NCI-H1436 (cell line): ENCODE results near the gene TNFRSF6B.
"Not testable (repeated sequence)": the region's sequence is repeated elsewhere in the genome, so short reads cannot be mapped to it uniquely, and the experiment has no call there.

Source experiments
- DNase-seq: peaks from one replicate; lab custom pipeline; 2025; lab: John Stamatoyannopoulos, UW

The TNFRSF6B gene

DNA sequence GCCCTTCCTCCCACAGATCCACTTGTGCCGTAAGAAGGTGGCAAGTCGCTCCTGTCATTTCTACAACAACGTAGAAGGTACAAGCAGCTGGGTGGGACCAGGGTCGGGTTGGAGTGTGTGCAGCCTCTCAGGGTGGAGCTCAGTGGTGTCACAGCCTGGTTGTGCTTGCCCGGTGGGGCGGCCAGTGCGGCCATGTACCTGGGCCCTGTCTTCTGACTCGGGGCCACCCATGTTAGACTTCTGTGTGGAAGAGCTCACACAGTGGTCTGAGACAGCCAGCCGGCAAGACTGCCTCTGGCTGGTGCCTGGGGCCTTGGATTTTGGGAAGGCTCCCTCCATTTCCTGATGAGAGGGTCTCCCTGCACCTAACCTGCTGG is 33.7 kb upstream of the TNFRSF6B start:
- no peak for DNase-seq

DNA sequence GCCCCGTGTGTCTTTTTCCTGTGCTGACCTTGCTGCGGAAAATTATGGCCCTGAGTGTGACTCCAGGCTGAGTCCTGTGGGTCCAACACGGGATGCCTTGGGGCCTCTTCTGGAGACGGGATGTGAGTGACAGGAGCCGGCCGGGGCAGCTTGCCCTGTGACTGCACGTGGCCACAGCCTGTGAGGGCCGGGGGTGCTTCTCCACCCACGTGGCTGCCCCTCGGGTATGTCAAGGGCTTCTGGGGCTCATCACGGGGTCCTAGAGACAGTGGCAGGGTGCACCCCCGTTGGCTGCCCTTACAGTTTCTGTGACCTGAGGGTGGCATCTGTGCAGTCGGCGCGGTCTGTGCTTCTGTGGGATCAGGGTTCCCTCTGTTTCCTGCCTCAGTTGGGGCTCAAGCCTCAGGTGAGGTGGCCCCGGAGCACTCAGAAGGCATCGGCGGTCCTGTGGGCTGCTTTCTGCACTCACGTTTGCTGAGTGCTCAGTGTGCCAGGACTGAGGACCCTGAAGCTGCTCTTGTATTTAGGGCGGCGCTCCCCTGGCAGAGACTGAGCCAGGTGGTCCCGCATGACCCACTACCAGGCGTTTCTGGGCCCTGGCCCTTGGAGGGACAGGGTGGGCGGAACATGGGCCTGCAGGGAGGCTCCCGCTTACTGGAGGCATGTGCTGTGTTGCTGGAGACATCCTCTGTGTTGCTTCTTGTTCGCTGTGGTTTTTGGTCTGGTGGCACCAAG is 33.0 kb upstream of the TNFRSF6B start:
- no peak for DNase-seq

DNA sequence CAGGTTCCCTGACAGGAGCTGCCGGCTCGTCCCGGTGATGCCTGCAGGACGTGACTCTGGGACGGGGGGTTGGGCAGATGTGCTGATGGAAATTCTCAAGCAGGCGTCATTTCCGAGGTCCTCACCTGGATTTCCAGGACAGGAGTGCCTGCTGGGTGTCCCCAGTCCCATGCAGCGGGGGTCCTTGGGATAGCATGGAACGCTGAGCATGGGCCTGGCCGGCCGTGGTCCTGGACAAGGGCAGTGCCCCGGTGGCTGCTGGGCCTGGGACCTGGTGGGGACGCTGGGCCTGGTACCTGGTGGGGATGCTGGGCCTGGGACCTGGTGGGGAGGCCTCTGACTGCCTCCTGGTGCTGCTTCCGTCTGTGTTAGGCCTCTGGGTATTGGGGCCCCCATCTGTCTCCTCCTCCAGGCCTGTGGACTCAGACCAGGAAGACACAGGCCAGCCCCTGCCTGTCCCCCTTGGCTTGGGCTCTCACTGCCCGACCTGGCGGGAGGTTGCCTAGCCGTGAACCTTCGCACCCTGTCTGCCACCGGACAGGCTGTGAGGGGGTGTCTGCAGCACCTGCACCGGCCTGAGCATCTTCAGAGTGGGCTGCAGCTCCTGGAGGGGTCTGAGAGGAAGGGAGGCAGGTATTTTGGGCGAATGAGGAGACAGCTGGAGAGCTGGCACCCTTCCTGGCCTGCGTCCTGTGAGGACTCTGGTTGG is 32.2 kb upstream of the TNFRSF6B start:
- DNase-seq = no peak

DNA sequence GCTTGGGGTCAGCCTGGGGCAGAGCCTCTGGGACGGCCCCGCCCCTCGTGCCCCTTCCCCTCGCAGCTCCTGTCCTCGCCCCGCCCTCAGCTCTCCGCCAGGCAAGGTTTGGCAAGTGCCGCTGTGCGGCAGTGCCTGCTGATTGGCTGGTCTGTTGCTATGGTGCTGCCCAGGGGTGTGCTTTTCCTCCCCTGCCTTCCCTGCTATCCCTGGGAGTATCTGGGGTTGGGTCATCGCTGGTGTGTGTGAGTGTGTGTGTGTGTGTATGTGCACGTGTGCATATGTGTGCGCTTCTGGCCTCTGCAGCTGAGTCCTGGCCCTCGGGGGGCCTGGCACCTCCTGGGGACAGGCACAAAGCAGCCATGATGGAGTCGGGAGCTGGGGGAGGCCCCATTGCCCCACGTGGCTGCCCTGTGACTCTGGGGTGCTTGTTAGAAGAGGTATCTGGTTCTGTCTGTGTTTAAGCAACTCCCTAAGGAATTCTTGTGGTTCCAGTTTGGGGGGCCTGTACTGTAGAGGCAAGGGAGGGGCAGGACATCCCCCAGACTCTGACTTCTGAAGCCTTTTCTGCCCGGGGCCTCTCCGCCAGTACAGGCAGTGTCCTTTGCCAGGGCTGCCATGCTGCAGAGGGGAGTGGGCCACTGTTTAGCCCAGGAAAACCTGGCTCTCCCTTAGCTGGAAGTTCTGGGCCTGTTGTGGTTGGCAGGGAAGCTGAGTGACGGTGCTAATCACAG is 31.4 kb upstream of the TNFRSF6B start:
- no peak for DNase-seq

DNA sequence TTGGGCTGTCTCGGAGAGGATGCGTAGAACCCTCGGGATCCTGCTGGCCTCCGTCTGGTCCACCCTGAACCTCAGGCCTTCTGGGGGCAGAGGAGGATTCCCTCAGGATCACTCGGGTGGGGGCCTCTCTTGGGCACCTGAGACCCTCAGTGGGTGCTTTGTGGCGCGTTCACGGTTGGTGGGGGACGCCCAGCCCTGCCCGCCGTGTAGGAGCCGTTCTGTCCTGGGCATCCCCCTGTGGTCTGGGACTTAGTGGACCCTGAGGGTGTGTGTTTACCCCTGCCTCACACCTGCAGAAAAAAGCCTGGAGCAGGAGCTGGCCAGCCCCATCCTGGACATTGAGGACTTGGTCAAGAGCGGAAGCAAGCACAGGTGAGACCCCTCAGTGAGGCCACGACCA is 30.7 kb upstream of the TNFRSF6B start:
- DNase-seq = no peak

DNA sequence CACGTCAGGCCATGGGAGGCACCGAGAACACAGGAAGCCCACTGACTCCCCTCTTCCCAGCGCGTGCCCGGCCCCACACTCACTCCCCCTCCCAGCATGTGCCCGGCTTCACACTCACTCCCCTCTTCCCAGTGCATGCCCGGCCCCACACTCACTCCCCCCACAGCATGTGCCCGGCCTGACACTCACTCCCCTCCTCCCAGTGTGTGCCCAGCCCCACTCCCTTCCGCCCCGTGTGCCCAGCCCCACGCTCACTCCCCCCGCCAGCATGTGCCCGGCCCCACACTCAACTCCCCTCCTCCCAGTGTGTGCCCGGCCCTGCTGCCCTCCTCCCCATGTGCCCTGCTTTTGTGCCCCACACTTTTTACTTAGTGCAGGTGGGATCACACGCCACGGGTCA is 28.6 kb upstream of the TNFRSF6B start:
- no peak for DNase-seq

DNA sequence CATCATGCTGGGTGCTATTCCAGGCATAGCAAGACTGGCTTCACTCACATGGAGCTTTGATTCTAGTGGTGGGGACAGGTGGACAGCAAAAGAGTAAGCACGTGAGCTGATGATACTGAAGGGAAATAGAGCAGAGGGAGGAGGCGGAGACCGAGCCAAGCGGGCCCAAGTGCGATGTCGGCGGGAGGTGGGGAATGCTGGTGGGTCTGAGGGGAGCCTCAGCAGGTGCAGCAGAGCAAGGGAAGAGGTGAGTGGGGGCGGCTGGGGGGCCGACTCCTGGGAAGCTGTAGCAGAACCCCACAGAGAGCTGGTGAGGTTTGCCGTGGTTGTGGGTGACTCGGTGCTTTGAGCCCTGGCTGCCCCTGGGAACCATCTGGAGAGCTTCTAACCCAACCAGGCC is 28.1 kb upstream of the TNFRSF6B start:
- no peak for DNase-seq

DNA sequence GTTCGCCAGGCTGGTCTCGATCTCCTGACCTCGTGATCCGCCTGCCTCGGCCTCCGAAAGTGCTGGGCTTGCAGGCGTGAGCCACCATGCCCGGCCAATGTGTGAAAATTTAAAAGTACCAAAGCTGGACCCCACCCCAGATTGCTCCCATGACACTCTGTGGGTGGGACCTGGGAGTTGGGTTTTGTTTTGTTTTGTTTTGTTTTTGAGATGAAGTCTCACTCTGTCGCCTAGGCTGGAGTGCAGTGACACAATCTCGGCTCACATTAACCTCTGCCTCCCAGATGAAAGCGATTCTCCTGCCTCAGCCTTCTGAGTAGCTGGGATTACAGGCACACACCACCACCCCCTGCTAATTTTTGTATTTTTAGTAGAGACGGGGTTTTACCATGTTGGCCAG is 24.8 kb upstream of the TNFRSF6B start:
- DNase-seq = not testable (repeated sequence)

DNA sequence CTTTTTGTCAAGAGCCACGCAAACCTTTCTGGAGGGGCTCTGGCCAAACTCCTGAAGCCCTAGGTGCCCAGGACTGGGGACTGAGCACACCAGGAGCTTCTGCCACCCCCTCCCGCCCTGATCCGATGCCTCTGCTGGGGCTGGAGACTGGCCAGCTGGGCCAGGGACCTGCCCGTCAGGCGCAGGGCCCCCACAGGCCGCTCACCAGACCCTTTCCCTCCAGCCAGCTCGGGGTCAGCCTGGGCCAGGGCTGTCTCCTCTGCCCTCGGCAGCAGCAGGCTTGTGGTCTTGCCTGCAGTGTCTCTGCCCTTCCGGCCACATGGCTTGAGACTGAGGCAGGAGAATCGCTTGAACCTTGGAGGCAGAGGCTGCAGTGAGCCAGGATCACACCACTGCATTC is 23.8 kb upstream of the TNFRSF6B start:
- no peak for DNase-seq

DNA sequence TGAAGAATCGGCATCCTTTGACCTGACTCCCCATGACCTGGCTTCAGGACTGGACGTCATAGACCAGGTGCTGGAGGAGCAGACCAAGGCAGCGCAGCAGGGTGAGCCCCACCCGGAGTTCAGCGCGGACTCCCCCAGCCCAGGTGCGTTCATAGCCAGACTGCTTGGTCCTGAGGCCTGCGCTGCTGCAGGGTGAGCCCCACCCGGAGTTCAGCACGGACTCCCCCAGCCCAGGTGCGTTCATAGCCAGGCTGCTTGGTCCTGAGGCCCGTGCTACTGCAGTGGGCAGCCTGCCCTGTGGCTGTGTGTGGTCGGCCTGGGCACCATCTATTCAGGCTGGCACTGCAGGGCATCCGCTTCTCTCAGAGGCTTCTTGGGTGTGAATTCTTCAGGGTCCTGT is 22.5 kb upstream of the TNFRSF6B start:
- DNase-seq = no peak

DNA sequence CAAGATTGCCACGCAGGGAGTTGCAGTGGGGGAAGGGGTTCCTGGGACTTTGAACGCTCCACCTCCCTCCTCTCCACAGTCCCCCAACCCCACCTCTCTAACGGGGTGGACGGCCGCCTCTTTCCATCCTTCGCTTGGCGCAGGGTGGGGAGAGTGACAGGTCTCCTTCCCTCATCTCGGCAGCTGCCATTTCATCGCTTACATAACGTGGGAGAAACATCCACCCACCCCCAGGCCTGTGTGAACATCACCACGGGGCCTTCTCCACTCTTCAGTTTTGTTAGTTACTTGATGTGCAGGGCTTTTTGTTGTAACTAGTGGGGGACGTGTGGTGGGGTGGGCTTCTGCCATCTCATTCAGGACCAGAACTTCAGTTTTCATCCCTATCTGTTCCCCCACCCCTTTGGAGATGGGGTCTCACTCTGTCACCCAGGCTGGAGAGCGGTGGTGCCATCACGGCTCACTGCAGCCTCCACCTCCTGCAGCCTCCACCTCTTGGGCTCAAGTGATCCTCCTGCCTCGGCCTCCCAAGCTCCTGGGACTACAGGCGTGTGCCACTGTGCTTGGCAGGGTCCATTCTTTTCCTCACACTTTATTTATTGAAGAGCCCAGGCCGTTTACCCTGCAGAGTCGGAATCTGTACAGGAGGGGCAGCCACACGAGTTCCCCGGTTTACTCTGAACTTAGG is 20.6 kb upstream of the TNFRSF6B start:
- no peak for DNase-seq

DNA sequence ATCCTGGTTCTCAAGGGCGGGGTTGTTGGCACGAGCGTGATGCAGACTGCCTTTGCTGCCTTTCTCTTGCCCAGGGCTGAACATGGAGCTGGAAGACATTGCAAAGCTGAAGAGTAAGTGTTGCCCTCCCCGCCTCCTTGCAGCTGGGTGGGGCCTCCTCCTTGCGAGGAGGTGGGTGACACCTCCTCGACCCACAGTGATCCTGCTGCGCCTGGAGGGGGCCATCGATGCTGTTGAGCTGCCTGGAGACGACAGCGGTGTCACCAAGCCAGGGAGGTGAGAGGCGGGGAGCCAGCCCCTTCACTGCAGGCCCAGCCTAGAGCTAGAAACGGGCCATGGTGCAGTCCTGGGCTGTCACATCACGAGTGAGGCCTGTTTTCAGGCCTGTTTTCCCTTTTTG is 18.4 kb upstream of the TNFRSF6B start:
- DNase-seq = no peak

DNA sequence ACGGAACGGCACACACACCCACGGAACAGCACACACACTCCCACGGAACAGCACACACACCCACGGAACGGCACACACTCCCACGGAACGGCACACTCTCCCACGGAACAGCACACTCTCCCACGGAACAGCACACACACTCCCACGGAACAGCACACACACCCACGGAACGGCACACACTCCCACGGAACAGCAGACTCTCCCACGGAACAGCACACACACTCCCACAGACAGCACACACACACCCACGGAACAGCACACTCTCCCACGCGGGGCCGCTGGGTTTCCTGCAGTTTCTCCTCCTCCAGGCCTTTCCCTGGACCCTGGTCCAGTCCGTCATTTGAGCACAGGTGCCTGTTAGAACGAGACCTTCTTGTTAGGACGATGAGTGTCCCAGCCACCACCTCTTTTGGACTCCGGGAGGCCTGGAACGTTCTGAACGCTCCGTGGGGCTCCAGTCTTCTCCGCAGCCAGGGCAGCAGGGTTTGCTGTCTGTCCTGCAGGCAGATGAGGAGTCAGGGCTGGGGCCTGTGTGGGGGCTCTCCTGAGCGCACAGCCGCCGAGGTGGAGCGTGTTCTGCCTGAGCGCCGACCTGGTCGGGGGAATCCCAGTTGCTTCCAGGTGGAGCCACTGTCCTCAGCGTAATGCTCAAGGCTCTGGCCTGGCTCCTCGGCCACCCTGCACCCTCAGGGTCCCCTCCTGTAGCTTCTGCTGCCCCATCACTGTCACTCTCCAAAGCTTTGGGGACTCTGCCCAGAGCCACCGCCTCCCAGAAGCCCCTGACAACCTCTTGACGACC is 17.6 kb upstream of the TNFRSF6B start:
- no peak for DNase-seq

DNA sequence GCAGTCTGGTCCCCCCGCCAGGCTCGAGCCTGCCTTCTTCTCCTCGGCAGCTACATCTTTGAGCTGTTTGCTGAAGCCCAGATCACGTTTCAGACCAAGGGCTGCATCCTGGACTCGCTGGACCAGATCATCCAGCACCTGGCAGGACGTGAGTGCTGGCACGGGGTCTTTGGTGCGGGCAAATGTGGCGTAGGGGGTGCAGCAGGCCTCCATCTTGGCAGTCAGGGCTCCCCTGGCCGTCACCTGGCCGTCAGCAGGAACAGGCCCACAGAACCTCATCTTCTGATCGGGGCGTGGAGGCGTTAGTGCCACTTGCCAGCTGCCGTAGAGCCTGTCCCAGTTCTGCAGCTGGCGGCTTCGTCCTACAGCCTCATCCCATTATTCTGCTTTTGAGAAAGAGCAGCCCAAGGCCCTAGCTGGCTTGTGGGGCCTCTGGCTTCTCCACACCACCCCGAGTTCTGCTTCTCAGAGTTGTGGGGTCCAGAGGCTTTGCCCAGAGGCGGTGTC is 16.6 kb upstream of the TNFRSF6B start:
- DNase-seq = no peak

DNA sequence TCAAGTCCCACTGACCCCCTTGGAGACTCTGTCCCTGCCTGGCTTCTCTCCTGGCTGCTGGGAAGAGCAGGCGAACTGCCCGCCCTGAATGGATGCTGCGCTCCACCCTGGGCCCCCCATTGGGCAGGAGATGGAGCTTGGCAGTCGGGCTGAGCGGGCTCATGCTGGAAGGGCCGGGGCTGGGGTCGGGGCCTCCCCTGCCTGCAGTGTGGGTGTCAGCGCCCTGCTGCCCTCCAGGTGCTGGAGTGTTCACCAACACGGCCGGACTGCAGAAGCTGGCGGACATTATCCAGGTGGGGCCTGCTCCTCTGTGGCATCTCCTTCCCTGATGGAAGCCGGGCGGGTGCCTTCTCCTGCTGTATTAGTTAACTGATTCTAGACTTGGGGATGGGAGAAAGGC is 16.0 kb upstream of the TNFRSF6B start:
- no peak for DNase-seq

DNA sequence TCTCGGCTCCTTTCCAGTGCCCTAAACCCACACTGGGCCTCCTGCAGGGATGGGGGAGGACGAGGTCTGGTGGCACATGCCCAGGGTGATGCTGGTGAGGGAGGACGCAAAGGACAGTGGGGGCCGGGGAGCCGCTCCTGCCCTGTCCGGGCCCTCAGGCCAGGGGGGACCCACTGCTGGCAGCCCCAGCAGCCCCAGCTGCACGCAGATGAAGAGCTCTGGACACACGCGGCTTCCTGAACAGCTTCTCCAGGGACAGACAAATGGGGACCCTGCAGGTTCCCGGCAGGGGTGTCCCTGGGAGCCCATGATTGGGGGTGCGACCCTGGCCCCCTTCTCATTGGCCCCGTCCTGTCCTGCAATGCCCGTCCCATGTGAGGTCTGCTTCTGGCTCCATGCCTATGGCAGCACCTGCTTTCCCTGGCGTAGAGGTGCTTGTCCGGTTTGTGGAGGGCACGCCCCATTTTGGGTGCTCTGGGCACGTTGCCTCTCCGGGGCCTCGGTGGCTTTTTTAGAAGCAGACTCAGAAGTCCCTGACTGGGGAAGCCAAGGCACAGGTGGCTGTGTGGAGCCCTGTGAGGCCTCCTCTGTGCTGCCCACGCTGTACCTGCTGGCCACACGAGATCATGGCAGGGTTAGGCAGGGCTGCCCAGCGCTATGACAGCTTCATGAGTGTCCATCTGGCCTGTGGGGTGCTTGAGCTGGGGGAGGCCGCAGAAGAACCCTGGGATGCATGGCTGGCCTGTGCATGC is 15.4 kb upstream of the TNFRSF6B start:
- DNase-seq = no peak

DNA sequence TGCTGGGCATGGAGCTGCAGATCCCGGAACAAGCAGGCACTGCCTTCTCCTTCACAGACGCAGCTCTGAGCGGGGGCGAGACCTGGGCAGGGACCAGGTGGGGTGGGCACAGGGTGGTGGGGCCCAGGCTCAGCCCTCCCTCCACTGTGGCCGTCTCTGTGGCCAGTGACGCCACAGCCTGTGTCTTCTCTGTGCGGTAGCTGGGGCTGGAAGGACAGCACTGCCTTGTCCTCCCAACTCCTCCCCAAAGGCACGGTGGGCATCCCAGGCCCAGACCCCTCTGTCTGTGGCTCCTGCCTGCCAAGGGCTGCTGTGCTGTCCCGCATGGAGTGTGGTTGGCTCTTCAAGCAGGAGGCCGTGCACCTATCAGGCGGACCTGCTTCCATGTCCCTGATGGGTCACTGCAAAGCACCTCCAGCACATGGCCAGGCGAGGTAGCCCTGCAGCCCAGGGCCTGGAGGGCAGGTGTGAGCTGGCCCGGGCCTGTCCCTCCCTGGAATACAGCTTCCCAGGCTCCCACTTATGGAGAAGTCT is 14.8 kb upstream of the TNFRSF6B start:
- DNase-seq = no peak

DNA sequence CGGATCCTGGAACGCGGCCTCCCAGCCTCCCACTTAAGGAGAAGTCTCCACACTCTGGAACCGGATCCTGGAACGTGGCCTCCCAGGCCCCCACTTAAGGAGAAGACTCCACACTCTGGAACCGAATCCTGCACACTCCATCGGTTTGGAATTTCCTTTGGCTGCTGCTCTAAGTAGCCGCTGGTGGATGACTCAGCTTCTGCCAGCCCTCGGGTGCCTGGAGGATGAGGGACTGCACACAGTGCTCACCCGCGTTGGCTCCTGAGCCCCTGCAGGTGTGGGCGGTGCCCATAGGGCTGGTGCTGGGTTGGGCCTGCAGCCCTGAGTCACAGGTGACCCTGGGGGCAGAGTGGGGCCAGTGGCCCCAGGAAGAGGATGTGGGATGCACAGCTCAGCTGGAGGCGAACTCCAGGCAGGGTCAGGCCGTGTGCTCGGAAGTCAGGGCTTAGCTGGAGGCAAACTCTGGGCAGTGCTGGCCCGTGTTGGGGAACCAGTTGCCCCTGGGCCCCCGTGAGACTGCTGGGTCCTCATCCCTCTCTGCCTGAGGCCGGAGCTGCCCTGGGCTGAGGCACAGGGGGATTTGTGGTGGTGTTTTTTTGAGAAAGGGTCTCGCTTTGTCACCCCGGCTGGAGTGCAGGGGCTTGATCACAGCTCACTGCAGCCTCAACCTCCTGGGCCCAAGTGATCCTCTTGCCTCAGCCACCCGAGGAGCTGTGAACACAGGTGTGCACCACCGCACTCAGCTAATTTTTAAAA is 13.9 kb upstream of the TNFRSF6B start:
- DNase-seq = no peak

DNA sequence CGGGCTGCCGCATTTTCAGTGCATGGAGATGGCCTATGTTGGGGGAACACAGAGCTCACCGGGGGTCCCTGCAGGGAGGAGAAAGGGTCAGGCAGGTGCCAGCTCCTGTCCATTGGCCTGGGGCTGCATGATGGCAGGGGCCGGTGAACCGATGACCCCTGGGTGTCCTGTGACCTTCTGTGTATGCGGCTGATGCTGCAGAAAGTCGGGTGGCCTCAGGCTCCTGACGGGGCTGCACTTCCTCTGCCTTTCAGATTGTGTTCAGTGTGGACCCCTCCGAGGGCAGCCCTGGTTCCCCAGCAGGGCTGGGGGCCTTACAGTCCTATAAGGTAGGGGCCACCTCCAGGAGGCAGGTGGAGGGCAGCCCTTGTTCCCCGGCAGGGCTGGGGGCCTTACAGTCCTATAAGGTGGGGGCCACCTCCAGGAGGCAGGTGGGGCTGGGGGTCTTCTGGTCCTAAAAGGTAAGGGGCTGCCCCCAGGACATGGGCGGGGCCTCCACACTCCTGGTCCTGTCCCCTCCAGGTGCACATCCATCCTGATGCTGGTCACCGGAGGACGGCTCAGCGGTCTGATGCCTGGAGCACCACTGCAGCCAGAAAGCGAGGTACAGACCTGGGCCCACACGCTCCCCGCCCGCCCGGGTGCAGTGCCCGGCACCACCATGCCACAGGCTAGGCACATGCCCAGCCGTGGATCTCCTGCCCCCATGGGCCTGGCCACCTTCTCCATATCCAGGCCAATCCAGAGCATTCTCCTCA is 11.0 kb upstream of the TNFRSF6B start:
- no peak for DNase-seq
